GM12891 (cell line): ENCODE measurements around the gene SART3.

Experiments
- DNase-seq: peaks from one replicate; pipeline ENCODE4 v3.0.0; 2011; ENCODE audit warnings: low spot score; ENCODE audit not compliant: insufficient read length
- FAIRE-seq: peaks from 2 replicates; lab custom pipeline; 2011; peaks lifted over from hg19 to GRCh38; lab: Jason Lieb, UNC
- PAX5 ChIP-seq: IDR thresholded peaks from 2 replicates; pipeline ENCODE4 v1.6.1; 2011; ENCODE audit warnings: low read length, moderate library complexity, mild to moderate bottlenecking; ENCODE audit not compliant: insufficient read depth, severe bottlenecking
- POLR2A ChIP-seq: IDR thresholded peaks from 2 replicates; pipeline ENCODE4 v1.6.1; 2011; ENCODE audit warnings: low read depth, low read length, control low read depth
- POLR2AphosphoS5 ChIP-seq: IDR thresholded peaks from 2 replicates; pipeline ENCODE4 v1.6.1; 2011; ENCODE audit warnings: low read depth, low read length, control low read depth
- POU2F2 ChIP-seq: IDR thresholded peaks from 2 replicates; pipeline ENCODE4 v1.6.1; 2011; ENCODE audit warnings: low read depth, mild to moderate bottlenecking, control low read depth, low read length, moderate library complexity
- SPI1 ChIP-seq: IDR thresholded peaks from 2 replicates; pipeline ENCODE4 v1.6.1; 2011; ENCODE audit warnings: low read depth, low read length, control low read depth
- TAF1 ChIP-seq: IDR thresholded peaks from 2 replicates; pipeline ENCODE4 v1.6.1; 2011; ENCODE audit warnings: low read depth, low read length, control low read depth

Gene SART3

GRCh38 chr12:108587826-108588225 is 26.9 kb upstream of the SART3 start:
- no peak for FAIRE-seq
- no peak for TF ChIP-seq POLR2AphosphoS5
- TF ChIP-seq POLR2A = no peak
- no peak for TF ChIP-seq PAX5
- no peak for TF ChIP-seq TAF1
- TF ChIP-seq POU2F2 = no peak
- no peak for TF ChIP-seq SPI1

GRCh38 chr12:108586306-108586705 is 25.3 kb upstream of the SART3 start:
- no peak for FAIRE-seq
- no peak for DNase-seq
- TF ChIP-seq POLR2AphosphoS5 (no peak), TAF1 (no peak), SPI1 (no peak), PAX5 (no peak), POLR2A (no peak), POU2F2 (no peak)

More at GRCh38 chr12:108587826-108588225, 26.9 kb upstream of the SART3 start:
- DNase-seq = no peak

GRCh38 chr12:108585864-108586263 is 24.9 kb upstream of the SART3 start:
- FAIRE-seq (no peak), DNase-seq (no peak)
- TF ChIP-seq POU2F2 (no peak), POLR2A (no peak), POLR2AphosphoS5 (no peak), TAF1 (no peak), SPI1 (no peak), PAX5 (no peak)

- TF ChIP-seq SPI1 (no peak), POLR2AphosphoS5 (no peak), POU2F2 (no peak), POLR2A (no peak), PAX5 (no peak), TAF1 (no peak)
- FAIRE-seq = no peak
- DNase-seq = no peak
Observed at GRCh38 chr12:108584456-108585065, 23.6 kb upstream of the SART3 start.

DNA sequence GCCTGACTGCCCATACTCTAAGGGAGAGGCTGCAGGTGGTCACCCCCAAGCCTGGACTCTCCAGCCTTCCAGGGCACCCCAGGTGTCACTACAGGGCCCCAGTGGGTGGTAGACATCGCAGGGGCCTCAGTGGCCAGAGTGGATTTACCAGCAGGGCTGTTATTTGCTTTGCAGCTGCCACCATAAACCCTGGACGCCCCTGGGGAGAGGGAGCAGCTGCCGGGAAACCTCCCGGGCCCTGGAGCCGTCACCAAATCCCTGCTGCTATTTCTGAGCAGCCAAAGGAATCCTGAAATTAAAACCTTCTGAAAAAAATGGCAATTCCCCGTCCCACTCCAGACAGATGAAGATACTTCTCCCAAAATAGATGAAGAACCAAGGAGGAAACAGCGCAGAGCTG is 23.0 kb upstream of the SART3 start:
- FAIRE-seq = no peak
- no peak for DNase-seq
- TF ChIP-seq POLR2AphosphoS5 = no peak
- TF ChIP-seq PAX5 = no peak
- no peak for TF ChIP-seq SPI1
- no peak for TF ChIP-seq POLR2A
- no peak for TF ChIP-seq POU2F2
- TF ChIP-seq TAF1 = no peak

- no peak for DNase-seq
- FAIRE-seq = no peak
- TF ChIP-seq POLR2AphosphoS5 = no peak
- TF ChIP-seq TAF1 = no peak
- TF ChIP-seq POLR2A = no peak
- TF ChIP-seq SPI1 = no peak
- no peak for TF ChIP-seq PAX5
- TF ChIP-seq POU2F2 = no peak
Observed at GRCh38 chr12:108582978-108583770, 22.2 kb upstream of the SART3 start.

DNA sequence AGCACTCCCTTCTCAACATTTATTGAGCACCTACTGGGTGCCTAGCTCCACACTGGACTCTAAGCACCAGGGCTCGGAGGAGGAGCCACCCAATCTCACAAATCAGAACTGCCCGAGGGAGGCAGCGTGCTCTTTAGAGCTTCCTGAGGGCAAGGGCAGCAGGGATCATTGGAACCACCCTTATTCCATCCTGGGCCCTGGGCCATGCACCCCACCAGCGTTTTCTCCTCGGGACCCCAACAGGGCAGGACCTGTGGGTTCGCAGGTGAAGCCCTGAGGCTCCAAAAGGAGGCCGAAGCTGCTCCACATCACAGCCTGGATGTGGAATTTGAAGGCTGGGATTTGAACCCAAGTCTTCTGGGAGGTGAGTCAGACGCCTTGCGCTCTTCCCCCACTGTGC is 21.5 kb upstream of the SART3 start:
- no peak for DNase-seq
- no peak for TF ChIP-seq POU2F2
- TF ChIP-seq POLR2A = no peak
- no peak for TF ChIP-seq TAF1
- no peak for TF ChIP-seq SPI1
- TF ChIP-seq POLR2AphosphoS5 = no peak
- TF ChIP-seq PAX5 = no peak
- FAIRE-seq = no peak

DNA sequence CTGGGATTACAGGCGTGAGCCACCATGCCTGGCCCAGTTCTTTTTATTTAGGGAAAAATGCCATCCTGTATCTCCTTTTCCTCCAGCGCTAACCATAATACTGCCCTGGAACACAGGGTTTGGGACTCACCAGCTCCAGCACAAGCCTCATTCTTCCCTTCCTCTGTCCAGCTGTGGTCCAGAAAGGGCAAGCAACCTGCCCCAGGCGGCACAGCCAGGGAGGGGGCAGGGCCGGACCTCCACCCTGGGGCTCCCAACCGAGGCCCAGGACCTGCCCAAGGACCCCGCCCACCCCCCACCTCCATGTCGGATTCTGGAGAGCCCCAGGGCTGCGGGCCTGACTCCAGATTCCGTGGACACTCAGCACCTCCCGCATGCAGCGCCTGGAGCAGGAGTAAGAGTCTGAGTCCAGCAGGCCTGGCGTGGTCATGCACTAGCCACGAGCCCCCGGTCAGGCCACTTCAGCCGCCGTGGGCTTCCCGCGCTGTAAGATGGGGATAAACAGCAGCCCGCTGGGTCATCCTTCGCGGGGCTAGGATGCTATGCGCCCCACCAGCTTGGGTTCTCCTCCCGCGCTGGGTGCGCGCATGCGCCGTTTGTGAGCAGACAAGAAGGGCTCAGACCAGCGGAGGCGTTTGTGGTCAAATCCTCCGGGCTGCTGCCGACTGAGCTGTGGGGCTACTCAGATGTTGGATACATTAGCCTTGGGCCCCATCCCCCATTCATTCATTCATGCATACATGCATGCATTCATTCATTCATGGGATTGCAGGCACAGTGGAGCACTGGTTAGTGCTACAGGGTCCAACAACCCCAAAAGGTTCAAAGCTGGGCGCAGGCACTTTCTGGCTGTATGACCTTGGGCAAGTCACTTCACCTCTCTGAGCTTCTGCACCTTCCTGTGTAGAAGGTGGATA is 20.6 kb upstream of the SART3 start:
- no peak for TF ChIP-seq POU2F2
- no peak for TF ChIP-seq POLR2AphosphoS5
- no peak for TF ChIP-seq PAX5
- TF ChIP-seq TAF1 = no peak
- TF ChIP-seq POLR2A = no peak
- TF ChIP-seq SPI1 = no peak
- no peak for FAIRE-seq
- no peak for DNase-seq

DNA sequence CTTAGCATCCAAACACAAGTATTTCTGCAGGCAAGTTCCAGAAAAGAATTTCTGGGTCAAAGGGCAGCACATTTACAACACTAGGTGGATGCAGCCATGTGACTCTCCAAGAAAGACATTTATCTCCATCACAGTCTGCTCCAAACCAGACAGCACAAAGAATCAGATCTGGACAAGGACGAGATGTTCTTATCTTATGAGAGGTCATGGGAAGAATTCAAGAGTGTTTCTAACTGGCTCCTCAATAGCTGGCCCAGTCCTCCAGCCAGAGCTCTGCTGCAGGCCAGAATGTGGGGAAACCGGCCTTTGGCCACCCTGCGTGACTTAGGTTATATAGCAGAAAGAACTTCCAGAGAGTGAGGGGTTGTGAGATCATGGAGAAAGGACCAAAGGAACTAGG is 19.6 kb upstream of the SART3 start:
- TF ChIP-seq POLR2AphosphoS5 (no peak), POU2F2 (no peak), TAF1 (no peak), POLR2A (no peak), PAX5 (no peak), SPI1 (no peak)

More for the DNA sequence above, 19.6 kb upstream of the SART3 start:
- DNase-seq (no peak), FAIRE-seq (no peak)
